Activated CD8-positive, alpha-beta T cell treated with anti-CD3 and anti-CD28 coated beads, Interleukin-2, amount 10 ng/mL, durations not matched to agents 7 days and 5 days (primary cell): ENCODE results near the gene SYK. TPM values are rescaled to one million over a fixed set of nuclear protein-coding genes. Genes with fewer than 3 reads are reported as not detected.

Source experiments
- ATAC-seq: fragments of 150-1000 bp; cut with Tn5 transposase; one replicate; pipeline ENCODE4 v1.10.0; 2021; ENCODE audit warnings: moderate library complexity
- CTCF ChIA-PET: fragments of 350-600 bp; sonication (Branson Sonifier 250); formaldehyde crosslinking; loops from one replicate; lab custom pipeline; 2021; ENCODE audit warnings: antibody characterized with exemption; lab: Charles Lee
- POLR2A ChIA-PET: fragments of 350-600 bp; sonication (Branson Sonifier 250); formaldehyde crosslinking; loops from one replicate; lab custom pipeline; 2021; ENCODE audit warnings: antibody characterized with exemption; lab: Charles Lee
- DNase-seq: peaks from one replicate; pipeline ENCODE4 v3.0.0-alpha.2; 2020
- H3K27ac Mint-ChIP-seq: one replicate; pipeline ENCODE4 v1.8.0; 2021; ENCODE audit warnings: mild to moderate bottlenecking, mixed read lengths
- H3K27me3 Mint-ChIP-seq: one replicate; pipeline ENCODE4 v1.8.0; 2021; ENCODE audit warnings: low read depth, mixed read lengths
- H3K36me3 Mint-ChIP-seq: one replicate; pipeline ENCODE4 v1.8.0; 2021; ENCODE audit warnings: low read depth, mixed read lengths
- H3K4me1 Mint-ChIP-seq: one replicate; pipeline ENCODE4 v1.8.0; 2021; ENCODE audit warnings: low read depth, mixed read lengths
- H3K4me3 Mint-ChIP-seq: one replicate; pipeline ENCODE4 v1.8.0; 2021; ENCODE audit warnings: mild to moderate bottlenecking, mixed read lengths
- H3K9me3 Mint-ChIP-seq: one replicate; pipeline ENCODE4 v1.8.0; 2022; ENCODE audit warnings: mixed read lengths; ENCODE audit not compliant: insufficient read depth
- total RNA-seq, 2 experiments: library from RNA; stranded (reverse); gene quantifications; one replicate each; pipeline ENCODE4 v1.2.3, GENCODE V29; 2021

The SYK gene
- total RNA-seq, 2 experiments from 2014 or later: 0.13 TPM

GRCh38 chr9:90903766-90904424, 102.3 kb downstream of the SYK start:
- no peaks in the 10 kb centered on the region for H3K9me3 Mint-ChIP-seq

GRCh38 chr9:90904706-90905478, 103.3 kb downstream of the SYK start:
- ATAC-seq: no peak
- DNase-seq: no peak
- Mint-ChIP-seq H3K9me3 (no peaks in the 10 kb centered on the region), H3K4me1 (no peaks in the 10 kb centered on the region), H3K4me3 (no peak overlapping the region), H3K27me3 (peaks cover 3% of the 10 kb centered on the region), H3K27ac (no peak overlapping the region), H3K36me3 (no peaks in the 10 kb centered on the region)
- ChIA-PET CTCF (no interaction called here), POLR2A (no interaction called here)

More at GRCh38 chr9:90903766-90904424, 102.3 kb downstream of the SYK start:
- ATAC-seq (no peak), DNase-seq (no peak)
- Mint-ChIP-seq H3K4me1 (no peaks in the 10 kb centered on the region), H3K4me3 (no peak overlapping the region), H3K36me3 (no peaks in the 10 kb centered on the region), H3K27ac (no peak overlapping the region), H3K27me3 (peaks cover 3% of the 10 kb centered on the region)
- ChIA-PET CTCF (no interaction called here), POLR2A (no interaction called here)

- Mint-ChIP-seq H3K27ac (no peak overlapping the region), H3K36me3 (no peaks in the 10 kb centered on the region), H3K27me3 (peaks cover 3% of the 10 kb centered on the region), H3K4me1 (no peaks in the 10 kb centered on the region), H3K9me3 (no peaks in the 10 kb centered on the region), H3K4me3 (no peak overlapping the region)
- ATAC-seq (no peak), DNase-seq (no peak)
- POLR2A ChIA-PET: no interaction called here
- CTCF ChIA-PET: interaction anchor here (0.6 to 1.3 kb wide), 2 partner anchors 9 to 289 kb away, joined by 3 read pairs; no protein-coding TSS in a partner anchor
Measured at GRCh38 chr9:90905822-90906221, 104.2 kb downstream of the SYK start.

GRCh38 chr9:90906316-90907055, 104.9 kb downstream of the SYK start:
- Mint-ChIP-seq H3K27ac (no peak overlapping the region), H3K9me3 (no peaks in the 10 kb centered on the region), H3K4me1 (no peaks in the 10 kb centered on the region), H3K27me3 (peaks cover 3% of the 10 kb centered on the region), H3K4me3 (no peak overlapping the region), H3K36me3 (no peaks in the 10 kb centered on the region)
- DNase-seq (no peak), ATAC-seq (no peak)
- ChIA-PET POLR2A (no interaction called here), CTCF (interaction anchor here (0.6 to 1.3 kb wide), 2 partner anchors 8 to 288 kb away, joined by 3 read pairs; no protein-coding TSS in a partner anchor)

GRCh38 chr9:90907056-90907445, 105.4 kb downstream of the SYK start:
- no peak for DNase-seq
- ChIA-PET POLR2A (no interaction called here), CTCF (interaction anchor here (1.3 kb wide), 1 partner anchor 8 kb away, joined by 3 read pairs; no protein-coding TSS in a partner anchor)
- Mint-ChIP-seq H3K4me1 (no peaks in the 10 kb centered on the region), H3K27me3 (peaks cover 3% of the 10 kb centered on the region), H3K27ac (no peak overlapping the region), H3K4me3 (no peak overlapping the region), H3K9me3 (no peaks in the 10 kb centered on the region), H3K36me3 (no peaks in the 10 kb centered on the region)
- ATAC-seq: no peak

- ChIA-PET CTCF (no interaction called here), POLR2A (no interaction called here)
- H3K36me3 Mint-ChIP-seq: no peaks in the 10 kb centered on the region
- H3K4me1 Mint-ChIP-seq: no peaks in the 10 kb centered on the region
- no peak overlapping the region for H3K27ac Mint-ChIP-seq
- DNase-seq (no peak), ATAC-seq (no peak)
- no peak overlapping the region for H3K4me3 Mint-ChIP-seq
- H3K9me3 Mint-ChIP-seq: no peaks in the 10 kb centered on the region
- H3K27me3 Mint-ChIP-seq: peaks cover 3% of the 10 kb centered on the region
Measured at GRCh38 chr9:90907790-90908189, 106.2 kb downstream of the SYK start.

GRCh38 chr9:90909225-90909624, 107.6 kb downstream of the SYK start:
- no peaks in the 10 kb centered on the region for H3K36me3 Mint-ChIP-seq
- no peak overlapping the region for H3K27ac Mint-ChIP-seq
- H3K27me3 Mint-ChIP-seq: peaks cover 3% of the 10 kb centered on the region
- no peak for DNase-seq
- H3K4me3 Mint-ChIP-seq: no peak overlapping the region
- H3K9me3 Mint-ChIP-seq: no peaks in the 10 kb centered on the region
- POLR2A ChIA-PET: no interaction called here
- no peaks in the 10 kb centered on the region for H3K4me1 Mint-ChIP-seq
- CTCF ChIA-PET: no interaction called here
- ATAC-seq: no peak

- DNase-seq (no peak), ATAC-seq (no peak)
- Mint-ChIP-seq H3K27ac (no peak overlapping the region), H3K4me1 (peaks cover 3% of the 10 kb centered on the region), H3K36me3 (no peaks in the 10 kb centered on the region), H3K4me3 (no peak overlapping the region), H3K27me3 (peaks cover 3% of the 10 kb centered on the region), H3K9me3 (no peaks in the 10 kb centered on the region)
- ChIA-PET POLR2A (no interaction called here), CTCF (no interaction called here)
Measured at GRCh38 chr9:90909747-90910283, 108.2 kb downstream of the SYK start.

GRCh38 chr9:90914196-90914595, 112.6 kb downstream of the SYK start:
- ATAC-seq (no peak), DNase-seq (no peak)
- CTCF ChIA-PET: interaction anchor here (0.6 to 7.4 kb wide), 33 partner anchors 8 to 1042 kb away, joined by 3 to 244 read pairs (median 4); partner anchors contain the start of genes NFIL3 and ROR2
- H3K27me3 Mint-ChIP-seq: no peaks in the 10 kb centered on the region
- H3K9me3 Mint-ChIP-seq: no peaks in the 10 kb centered on the region
- H3K4me1 Mint-ChIP-seq: peaks cover 4% of the 10 kb centered on the region
- H3K27ac Mint-ChIP-seq: no peak overlapping the region
- H3K4me3 Mint-ChIP-seq: no peak overlapping the region
- POLR2A ChIA-PET: interaction anchor here (0.5 to 1.6 kb wide), 2 partner anchors 508 to 512 kb away, joined by 4 to 5 read pairs; no protein-coding TSS in a partner anchor
- H3K36me3 Mint-ChIP-seq: no peaks in the 10 kb centered on the region

- ChIA-PET POLR2A (interaction anchor here (1.6 kb wide), 1 partner anchor 511 kb away, joined by 5 read pairs; no protein-coding TSS in a partner anchor), CTCF (interaction anchor here (0.6 to 7.4 kb wide), 60 partner anchors 9 to 1041 kb away, joined by 3 to 244 read pairs (median 4); partner anchors contain the start of genes NFIL3 and ROR2)
- Mint-ChIP-seq H3K27ac (no peak overlapping the region), H3K9me3 (no peaks in the 10 kb centered on the region), H3K4me3 (no peak overlapping the region), H3K36me3 (no peaks in the 10 kb centered on the region), H3K4me1 (peaks cover 4% of the 10 kb centered on the region), H3K27me3 (no peaks in the 10 kb centered on the region)
- peak; percentile 99 for ATAC-seq
- peak; percentile 83 for DNase-seq
Measured at GRCh38 chr9:90914868-90915483, 113.4 kb downstream of the SYK start.

- CTCF ChIA-PET: interaction anchor here (0.7 to 7.4 kb wide), 40 partner anchors 13 to 1034 kb away, joined by 3 to 244 read pairs (median 4); partner anchors contain the start of genes NFIL3 and ROR2
- no peaks in the 10 kb centered on the region for H3K36me3 Mint-ChIP-seq
- H3K27ac Mint-ChIP-seq: no peak overlapping the region
- H3K27me3 Mint-ChIP-seq: no peaks in the 10 kb centered on the region
- H3K9me3 Mint-ChIP-seq: no peaks in the 10 kb centered on the region
- peak; percentile 50 for DNase-seq
- no peak for ATAC-seq
- peaks cover 4% of the 10 kb centered on the region for H3K4me1 Mint-ChIP-seq
- no peak overlapping the region for H3K4me3 Mint-ChIP-seq
- POLR2A ChIA-PET: interaction anchor here (0.8 kb wide), 1 partner anchor 509 kb away, joined by 3 read pairs; no protein-coding TSS in a partner anchor
Measured at GRCh38 chr9:90915693-90916092, 114.1 kb downstream of the SYK start.
